ENCODE measurements around the gene CNTNAP2.

DNA sequence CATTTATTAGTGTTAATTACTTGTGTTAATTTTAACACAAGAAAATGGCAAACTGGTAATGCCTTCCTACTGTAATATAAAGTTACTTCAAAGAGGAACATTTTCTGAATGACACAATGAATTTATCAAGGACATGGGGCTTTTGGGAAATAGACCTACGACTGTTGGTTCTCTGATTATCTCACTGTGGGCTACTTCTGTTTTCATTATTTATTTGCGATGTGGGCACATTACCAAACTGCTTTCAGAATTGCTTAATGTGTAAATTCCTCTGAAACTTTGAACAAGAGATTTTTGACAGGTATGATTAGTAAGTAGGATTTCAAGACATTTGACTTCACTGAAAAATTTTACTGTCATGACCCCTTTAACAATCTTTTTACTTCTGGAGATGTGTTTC, 535.6 kb downstream of the CNTNAP2 start:
- TF ChIP-seq ZNF660 (tag by site-specific recombination; IDR thresholded peaks at IDR 0.05): no peak
- TF ChIP-seq, protein P1, sequence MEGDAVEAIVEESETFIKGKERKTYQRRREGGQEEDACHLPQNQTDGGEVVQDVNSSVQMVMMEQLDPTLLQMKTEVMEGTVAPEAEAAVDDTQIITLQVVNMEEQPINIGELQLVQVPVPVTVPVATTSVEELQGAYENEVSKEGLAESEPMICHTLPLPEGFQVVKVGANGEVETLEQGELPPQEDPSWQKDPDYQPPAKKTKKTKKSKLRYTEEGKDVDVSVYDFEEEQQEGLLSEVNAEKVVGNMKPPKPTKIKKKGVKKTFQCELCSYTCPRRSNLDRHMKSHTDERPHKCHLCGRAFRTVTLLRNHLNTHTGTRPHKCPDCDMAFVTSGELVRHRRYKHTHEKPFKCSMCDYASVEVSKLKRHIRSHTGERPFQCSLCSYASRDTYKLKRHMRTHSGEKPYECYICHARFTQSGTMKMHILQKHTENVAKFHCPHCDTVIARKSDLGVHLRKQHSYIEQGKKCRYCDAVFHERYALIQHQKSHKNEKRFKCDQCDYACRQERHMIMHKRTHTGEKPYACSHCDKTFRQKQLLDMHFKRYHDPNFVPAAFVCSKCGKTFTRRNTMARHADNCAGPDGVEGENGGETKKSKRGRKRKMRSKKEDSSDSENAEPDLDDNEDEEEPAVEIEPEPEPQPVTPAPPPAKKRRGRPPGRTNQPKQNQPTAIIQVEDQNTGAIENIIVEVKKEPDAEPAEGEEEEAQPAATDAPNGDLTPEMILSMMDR (tag by site-specific recombination; IDR thresholded peaks at IDR 0.05): no peak
- TF ChIP-seq, protein P2, sequence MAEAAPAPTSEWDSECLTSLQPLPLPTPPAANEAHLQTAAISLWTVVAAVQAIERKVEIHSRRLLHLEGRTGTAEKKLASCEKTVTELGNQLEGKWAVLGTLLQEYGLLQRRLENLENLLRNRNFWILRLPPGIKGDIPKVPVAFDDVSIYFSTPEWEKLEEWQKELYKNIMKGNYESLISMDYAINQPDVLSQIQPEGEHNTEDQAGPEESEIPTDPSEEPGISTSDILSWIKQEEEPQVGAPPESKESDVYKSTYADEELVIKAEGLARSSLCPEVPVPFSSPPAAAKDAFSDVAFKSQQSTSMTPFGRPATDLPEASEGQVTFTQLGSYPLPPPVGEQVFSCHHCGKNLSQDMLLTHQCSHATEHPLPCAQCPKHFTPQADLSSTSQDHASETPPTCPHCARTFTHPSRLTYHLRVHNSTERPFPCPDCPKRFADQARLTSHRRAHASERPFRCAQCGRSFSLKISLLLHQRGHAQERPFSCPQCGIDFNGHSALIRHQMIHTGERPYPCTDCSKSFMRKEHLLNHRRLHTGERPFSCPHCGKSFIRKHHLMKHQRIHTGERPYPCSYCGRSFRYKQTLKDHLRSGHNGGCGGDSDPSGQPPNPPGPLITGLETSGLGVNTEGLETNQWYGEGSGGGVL (tag by site-specific recombination; IDR thresholded peaks at IDR 0.05): no peak
- TF ChIP-seq, protein P3, sequence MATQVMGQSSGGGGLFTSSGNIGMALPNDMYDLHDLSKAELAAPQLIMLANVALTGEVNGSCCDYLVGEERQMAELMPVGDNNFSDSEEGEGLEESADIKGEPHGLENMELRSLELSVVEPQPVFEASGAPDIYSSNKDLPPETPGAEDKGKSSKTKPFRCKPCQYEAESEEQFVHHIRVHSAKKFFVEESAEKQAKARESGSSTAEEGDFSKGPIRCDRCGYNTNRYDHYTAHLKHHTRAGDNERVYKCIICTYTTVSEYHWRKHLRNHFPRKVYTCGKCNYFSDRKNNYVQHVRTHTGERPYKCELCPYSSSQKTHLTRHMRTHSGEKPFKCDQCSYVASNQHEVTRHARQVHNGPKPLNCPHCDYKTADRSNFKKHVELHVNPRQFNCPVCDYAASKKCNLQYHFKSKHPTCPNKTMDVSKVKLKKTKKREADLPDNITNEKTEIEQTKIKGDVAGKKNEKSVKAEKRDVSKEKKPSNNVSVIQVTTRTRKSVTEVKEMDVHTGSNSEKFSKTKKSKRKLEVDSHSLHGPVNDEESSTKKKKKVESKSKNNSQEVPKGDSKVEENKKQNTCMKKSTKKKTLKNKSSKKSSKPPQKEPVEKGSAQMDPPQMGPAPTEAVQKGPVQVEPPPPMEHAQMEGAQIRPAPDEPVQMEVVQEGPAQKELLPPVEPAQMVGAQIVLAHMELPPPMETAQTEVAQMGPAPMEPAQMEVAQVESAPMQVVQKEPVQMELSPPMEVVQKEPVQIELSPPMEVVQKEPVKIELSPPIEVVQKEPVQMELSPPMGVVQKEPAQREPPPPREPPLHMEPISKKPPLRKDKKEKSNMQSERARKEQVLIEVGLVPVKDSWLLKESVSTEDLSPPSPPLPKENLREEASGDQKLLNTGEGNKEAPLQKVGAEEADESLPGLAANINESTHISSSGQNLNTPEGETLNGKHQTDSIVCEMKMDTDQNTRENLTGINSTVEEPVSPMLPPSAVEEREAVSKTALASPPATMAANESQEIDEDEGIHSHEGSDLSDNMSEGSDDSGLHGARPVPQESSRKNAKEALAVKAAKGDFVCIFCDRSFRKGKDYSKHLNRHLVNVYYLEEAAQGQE (tag by site-specific recombination; IDR thresholded peaks at IDR 0.05): no peak
